RWPE1 (cell line): Measurements from ENCODE around the gene SBF1.

Experiments used
- CTCF ChIA-PET: fragments of 350-600 bp; sonication (Branson Sonifier 250); formaldehyde crosslinking; extraction: SDS; loops from one replicate; lab custom pipeline; 2021; lab: Yijun Ruan, JAX
- POLR2A ChIA-PET: fragments of 400-600 bp; formaldehyde crosslinking; extraction: SDS; loops from one replicate; lab custom pipeline; 2020; ENCODE audit warnings: antibody characterized with exemption; ENCODE audit not compliant: low non-redundant PET; lab: Yijun Ruan, JAX
- DNase-seq: peaks from one replicate; pipeline ENCODE4 v3.0.0; 2012; ENCODE audit warnings: low spot score
- H3K27ac ChIP-seq: fragments of 450-650 bp; 2 replicates; pipeline ENCODE4 v1.5.1; 2017
- TF ChIP-seq, protein P1 (sequence below): fragments of 450-650 bp; conservative IDR thresholded peaks from 2 replicates; pipeline ENCODE4 v1.5.1; 2017; ENCODE audit warnings: low read depth, mild to moderate bottlenecking

The SBF1 gene

DNA sequence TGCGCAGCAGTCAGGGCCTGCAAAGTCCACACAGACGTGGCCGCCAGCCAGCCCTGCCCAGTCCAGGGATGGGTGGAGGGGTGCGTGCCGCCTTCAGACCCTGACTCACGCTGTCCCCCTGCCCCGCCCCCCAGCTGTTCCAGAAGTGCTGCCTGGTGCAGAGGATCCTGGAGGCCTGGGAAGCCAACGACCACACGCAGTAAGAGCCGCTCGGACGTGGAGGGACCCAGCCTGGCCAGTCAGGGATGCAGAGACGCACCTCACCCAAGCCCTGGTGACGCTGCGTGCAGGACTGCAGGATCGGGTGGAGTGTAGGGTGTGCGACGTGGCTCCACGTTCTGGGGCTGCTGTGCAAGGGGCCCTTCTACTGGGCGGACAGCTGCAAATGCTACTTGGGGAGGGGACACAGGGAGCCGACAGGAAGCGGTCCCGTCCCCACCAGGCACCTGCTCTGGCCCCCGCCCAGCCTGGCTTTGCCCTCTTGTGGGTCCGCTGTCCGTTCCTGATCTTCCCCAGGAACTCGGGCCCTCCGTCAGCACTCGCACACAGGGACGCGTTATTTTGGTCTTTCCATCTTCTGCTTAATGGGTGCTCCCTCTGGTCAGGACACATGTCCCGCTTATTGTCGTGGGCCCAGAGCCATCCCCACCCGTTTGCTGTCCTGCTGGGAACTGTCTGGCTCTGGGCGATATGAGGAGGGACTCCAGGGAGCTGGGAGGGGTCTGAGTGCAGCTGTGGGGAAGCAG lies 42.5 kb downstream of the SBF1 start:
- POLR2A ChIA-PET: interaction anchor here (0.5 kb wide), 1 partner anchor 42 kb away, joined by 3 read pairs; no protein-coding TSS in a partner anchor
- TF ChIP-seq, protein P1, sequence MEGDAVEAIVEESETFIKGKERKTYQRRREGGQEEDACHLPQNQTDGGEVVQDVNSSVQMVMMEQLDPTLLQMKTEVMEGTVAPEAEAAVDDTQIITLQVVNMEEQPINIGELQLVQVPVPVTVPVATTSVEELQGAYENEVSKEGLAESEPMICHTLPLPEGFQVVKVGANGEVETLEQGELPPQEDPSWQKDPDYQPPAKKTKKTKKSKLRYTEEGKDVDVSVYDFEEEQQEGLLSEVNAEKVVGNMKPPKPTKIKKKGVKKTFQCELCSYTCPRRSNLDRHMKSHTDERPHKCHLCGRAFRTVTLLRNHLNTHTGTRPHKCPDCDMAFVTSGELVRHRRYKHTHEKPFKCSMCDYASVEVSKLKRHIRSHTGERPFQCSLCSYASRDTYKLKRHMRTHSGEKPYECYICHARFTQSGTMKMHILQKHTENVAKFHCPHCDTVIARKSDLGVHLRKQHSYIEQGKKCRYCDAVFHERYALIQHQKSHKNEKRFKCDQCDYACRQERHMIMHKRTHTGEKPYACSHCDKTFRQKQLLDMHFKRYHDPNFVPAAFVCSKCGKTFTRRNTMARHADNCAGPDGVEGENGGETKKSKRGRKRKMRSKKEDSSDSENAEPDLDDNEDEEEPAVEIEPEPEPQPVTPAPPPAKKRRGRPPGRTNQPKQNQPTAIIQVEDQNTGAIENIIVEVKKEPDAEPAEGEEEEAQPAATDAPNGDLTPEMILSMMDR: no peak
- no peak overlapping the region for H3K27ac ChIP-seq
- CTCF ChIA-PET: no interaction called here
- no peak for DNase-seq

DNA sequence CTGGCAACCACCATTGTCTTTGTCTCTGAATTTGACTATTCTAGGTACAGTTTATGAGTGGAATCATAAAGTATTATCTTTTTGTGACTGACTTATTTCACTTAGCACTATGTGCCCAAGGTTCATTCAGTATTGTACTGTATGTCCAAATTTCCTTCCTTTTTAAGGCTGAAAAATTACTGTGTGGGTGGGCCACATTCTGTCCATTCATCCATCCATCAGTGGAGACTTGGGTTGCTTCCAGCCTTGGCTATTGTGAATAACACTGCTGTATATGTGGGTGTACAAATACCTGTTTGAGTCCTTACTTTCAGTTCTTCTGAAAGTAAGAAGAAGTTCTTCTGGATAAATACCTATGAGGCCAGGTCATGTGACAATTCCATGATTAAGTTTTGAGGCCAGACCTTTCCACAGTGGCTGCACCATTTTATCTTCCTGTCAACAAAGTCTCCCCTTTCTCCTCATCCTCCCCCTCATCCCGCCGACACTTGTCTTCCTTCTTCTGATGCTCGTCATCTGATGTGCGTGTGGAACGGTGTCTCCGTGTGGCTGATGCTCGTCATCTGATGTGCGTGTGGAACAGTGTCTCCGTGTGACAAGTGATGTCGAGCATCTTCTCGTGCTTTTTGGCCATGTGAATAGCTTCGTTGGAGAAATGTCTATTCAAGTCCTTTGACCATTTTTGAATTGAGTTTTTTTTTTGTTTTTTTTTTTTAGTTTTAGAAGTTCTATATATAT lies 49.5 kb downstream of the SBF1 start:
- no peak overlapping the region for H3K27ac ChIP-seq
- POLR2A ChIA-PET: no interaction called here
- CTCF ChIA-PET: no interaction called here
- TF ChIP-seq, protein P1: no peak
- DNase-seq: no peak

DNA sequence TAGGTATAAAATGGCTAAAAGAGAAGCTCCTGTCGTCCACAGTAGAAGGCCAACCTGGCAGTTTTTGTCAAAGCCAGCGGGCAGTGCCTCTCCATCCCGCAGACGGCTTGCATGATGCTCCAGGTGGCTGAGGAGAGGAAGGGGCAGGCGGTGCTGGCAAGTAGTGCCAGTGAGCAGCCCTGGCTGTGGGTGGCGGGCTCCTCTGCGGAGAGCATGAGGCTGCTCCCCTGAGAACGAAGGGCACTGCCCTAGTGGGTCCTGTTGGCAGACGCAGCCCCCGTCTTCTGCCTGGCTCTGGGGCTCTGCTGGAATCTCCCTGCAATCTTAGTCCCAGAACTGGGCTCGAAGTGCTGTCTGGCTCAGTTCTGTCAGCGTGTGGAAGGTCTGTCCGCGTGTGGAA lies 50.9 kb downstream of the SBF1 start:
- POLR2A ChIA-PET: no interaction called here
- H3K27ac ChIP-seq: no peak overlapping the region
- TF ChIP-seq, protein P1: no peak
- CTCF ChIA-PET: no interaction called here
- no peak for DNase-seq

DNA sequence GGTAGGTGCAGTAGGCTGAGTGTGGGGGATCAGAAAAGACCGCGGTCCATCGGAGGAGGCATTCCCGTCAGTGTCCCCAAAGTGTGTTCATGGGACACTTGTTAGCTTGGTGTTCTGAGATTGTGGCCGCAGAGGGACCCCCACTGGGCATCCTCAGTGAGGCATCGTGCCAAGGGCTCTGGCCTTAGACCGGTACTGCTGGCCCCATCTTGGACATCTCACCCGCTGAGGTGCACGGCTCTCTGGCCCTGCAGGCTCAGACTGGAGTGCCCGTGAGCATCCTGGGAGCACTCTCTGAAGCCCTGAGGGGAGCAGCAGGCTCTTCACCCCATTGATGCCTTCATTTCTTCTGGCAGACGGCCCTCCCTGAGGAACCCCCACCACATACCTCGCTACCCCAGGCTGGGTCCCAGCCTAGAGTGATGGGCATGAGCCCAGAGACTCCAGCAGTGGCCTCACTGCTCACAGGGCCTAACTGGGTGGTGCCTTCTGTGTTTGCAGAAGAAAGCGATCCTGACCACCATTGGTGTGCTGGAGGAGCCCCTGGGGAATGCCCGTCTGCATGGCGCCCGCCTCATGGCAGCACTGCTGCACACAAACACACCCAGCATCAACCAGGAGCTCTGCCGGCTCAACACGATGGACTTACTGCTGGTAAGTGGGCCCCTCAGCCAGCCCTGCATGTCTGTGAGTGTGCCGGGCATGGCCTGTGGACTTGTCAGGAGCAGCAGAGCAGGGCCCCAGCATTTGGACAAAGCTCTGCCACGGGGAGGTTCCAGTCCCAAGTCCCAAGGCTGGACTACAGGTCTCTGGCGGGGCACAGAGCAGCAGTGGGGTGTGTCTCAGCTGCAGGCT lies 51.6 kb downstream of the SBF1 start:
- ChIA-PET POLR2A (no interaction called here), CTCF (no interaction called here)
- DNase-seq: no peak
- TF ChIP-seq, protein P1: no peak
- no peak overlapping the region for H3K27ac ChIP-seq

DNA sequence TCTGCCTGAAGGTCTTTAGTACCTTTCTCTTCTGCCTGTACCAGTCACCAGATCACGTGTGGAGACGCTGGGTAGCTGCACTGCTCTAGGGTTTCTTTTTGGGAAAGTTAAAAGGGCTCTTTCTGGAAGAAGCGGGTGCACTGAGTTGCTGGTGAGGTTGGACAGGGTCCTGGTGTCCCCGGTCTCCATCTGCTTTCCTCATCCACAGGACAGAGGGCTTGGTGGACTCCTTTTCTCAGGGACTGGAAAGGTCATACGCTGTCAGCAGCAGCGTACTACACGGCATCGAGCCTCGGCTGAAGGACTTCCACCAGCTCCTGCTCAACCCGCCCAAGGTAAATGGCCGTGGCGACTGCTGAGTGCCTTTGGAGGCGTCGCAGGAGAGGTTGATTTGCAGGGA lies 52.8 kb downstream of the SBF1 start:
- H3K27ac ChIP-seq: no peak overlapping the region
- no peak for DNase-seq
- POLR2A ChIA-PET: no interaction called here
- TF ChIP-seq, protein P1: no peak
- CTCF ChIA-PET: no interaction called here

DNA sequence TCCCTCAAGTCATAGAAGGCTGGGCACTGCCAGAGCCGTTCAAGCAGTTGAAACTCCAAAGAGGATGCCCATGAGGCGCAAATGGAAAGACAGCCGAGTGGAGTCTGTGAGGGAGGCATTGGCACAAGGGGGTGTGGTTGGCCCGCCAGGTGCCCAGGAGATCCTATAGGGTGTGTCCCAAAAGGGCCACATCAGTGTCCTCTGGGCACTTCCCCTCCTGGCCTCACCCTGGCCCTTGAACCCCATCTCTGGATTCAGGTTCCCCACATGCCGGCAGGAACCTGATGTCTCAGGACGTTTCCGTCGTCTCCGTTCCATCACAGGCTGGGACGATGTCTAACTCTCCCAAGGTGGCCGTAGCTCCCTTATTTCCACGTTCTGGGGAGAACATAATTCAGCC lies 54.3 kb downstream of the SBF1 start:
- TF ChIP-seq, protein P1: no peak
- no peak for DNase-seq
- no peak overlapping the region for H3K27ac ChIP-seq
- POLR2A ChIA-PET: no interaction called here
- CTCF ChIA-PET: no interaction called here
